Measurements from ENCODE around the gene ATP6V0D1.

DNA sequence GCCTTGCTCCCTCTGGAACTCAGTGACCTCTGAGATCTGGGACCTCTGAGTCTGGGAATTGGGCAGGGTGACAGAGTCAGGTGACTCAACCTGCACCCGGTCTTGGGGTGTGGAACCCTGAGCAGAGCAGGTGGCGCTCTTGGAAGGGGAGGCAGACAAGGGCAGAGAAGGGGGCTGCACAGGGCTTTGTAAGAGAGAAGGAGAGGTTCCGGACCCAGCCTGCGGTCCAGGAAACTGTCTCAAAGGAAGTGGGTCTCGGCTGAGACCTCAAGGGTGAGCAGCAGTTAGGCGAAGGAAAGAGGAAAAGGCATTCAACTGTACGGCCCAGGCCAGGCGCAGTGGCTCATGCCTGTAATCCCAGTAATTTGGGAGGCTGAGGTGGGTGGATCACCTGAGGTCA is 37.7 kb upstream of the ATP6V0D1 start:
- TF ChIP-seq, protein P1, sequence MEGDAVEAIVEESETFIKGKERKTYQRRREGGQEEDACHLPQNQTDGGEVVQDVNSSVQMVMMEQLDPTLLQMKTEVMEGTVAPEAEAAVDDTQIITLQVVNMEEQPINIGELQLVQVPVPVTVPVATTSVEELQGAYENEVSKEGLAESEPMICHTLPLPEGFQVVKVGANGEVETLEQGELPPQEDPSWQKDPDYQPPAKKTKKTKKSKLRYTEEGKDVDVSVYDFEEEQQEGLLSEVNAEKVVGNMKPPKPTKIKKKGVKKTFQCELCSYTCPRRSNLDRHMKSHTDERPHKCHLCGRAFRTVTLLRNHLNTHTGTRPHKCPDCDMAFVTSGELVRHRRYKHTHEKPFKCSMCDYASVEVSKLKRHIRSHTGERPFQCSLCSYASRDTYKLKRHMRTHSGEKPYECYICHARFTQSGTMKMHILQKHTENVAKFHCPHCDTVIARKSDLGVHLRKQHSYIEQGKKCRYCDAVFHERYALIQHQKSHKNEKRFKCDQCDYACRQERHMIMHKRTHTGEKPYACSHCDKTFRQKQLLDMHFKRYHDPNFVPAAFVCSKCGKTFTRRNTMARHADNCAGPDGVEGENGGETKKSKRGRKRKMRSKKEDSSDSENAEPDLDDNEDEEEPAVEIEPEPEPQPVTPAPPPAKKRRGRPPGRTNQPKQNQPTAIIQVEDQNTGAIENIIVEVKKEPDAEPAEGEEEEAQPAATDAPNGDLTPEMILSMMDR (IDR thresholded peaks at IDR 0.05; ENCODE audit: low read depth, low read length): no peak
- TF ChIP-seq POLR2A (IDR thresholded peaks at IDR 0.05; ENCODE audit: extremely low read depth, insufficient read length) (no peak), MYC (IDR thresholded peaks at IDR 0.05; ENCODE audit: low read depth, low read length) (no peak)

Measured in NB4 (cell line).